ENCODE results near the gene SPATA31E1. TPM values are rescaled to one million over a fixed set of nuclear protein-coding genes. Genes with fewer than 3 reads are reported as not detected.
"Not testable (repeated sequence)": the region's sequence is repeated elsewhere in the genome, so short reads cannot be mapped to it uniquely, and the experiment has no call there.

The SPATA31E1 gene
- total RNA-seq, 1 experiment from 2014 or later: not detected

DNA sequence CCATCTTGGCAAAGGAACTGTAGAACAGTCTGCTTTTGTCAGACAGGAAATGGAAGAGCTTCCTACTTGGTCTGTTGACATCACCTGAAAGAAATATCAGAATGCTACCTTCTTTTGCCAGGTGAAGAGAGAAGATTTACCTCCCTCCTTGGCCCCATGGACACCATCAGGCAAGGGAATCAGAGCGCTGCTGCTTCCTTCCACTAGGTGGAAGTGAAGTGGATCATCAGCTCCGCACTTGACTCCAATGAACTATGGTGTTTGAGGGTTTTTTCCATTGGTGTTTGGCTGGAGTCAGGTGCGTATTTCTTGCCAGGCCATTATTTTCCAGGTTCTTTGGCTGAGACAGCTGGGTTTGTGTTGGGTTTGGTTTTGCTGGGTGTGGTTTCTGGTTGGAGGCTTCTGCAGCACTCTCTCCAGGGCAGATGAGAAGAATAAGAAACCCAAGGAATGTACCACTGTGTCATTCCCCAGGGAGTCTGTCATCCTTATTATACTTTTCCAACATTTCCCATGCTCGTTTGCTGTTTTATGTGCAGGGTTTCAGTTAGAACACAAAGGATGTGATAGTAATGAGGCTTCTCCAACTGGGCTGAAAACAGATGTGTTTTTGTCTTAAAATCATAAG is 12.4 kb downstream of the SPATA31E1 start:
- DNase-seq (ENCODE audit: low read depth, low spot score): peak; percentile 23
- in situ Hi-C loops (cut with HindIII; ENCODE audit: low pct_unique_long_range_greater_than_20kb, low sequenced_read_pairs): no loop called here

DNA sequence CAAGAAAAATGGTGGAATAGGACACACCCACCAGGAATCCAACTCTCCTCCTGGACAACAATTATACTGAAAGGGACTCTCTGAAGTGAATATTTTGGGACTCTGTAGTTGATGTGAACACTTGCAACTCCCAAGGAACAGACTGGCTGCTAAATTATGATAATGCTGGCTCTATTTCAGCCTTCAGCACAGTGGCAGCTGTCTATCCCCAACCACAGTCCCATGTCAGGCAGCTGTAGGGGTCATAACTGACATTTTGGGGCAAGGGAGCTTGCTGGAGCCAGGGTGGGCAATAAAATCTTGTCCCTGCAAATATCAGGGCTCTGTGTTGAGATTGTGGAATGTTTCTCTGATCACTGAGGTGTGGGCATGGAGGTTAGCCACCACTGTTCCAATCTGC is 14.2 kb downstream of the SPATA31E1 start:
- no peak for DNase-seq (ENCODE audit: low read depth, low spot score)
- in situ Hi-C loops (cut with HindIII; ENCODE audit: low pct_unique_long_range_greater_than_20kb, low sequenced_read_pairs): no loop called here

DNA sequence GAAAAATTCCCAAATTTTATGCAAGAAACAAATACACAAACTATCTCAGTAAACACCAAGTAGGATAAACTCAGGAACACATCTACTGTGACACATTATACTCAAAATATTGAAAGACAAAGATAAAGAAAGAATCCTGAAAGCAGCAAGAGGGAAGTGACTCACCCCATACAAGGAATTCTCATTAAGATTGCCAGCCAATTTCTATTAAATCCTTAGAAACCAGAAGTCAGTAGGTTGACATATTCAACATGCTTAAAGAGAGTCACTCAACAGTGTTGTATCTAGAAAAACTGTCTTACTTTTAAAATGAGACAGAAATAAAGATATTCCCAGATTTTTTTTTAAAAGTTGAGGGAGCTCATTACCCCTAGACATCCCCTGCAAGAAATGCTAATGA is 15.5 kb downstream of the SPATA31E1 start:
- no peak for DNase-seq (ENCODE audit: low read depth, low spot score)
- in situ Hi-C loops (cut with HindIII; ENCODE audit: low pct_unique_long_range_greater_than_20kb, low sequenced_read_pairs): no loop called here

DNA sequence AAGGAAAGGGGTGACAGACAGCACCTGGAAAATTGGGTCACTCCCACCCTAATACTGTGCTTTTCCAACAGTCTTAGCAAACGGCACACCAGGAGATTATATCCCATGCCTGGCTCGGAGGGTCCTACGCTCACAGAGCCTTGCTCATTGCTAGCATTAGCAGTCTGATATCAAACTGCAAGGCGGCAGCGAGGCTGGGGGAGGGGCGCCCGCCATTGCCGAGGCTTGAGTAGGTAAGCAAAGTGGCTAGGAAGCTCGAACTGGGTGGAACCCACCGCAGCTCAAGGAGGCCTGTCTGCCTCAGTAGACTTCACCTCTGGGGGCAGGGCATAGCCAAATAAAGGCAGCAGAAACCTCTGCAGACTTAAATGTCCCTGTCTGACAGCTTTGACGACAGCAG is 19.7 kb downstream of the SPATA31E1 start:
- DNase-seq (ENCODE audit: low read depth, low spot score): not testable (repeated sequence)

DNA sequence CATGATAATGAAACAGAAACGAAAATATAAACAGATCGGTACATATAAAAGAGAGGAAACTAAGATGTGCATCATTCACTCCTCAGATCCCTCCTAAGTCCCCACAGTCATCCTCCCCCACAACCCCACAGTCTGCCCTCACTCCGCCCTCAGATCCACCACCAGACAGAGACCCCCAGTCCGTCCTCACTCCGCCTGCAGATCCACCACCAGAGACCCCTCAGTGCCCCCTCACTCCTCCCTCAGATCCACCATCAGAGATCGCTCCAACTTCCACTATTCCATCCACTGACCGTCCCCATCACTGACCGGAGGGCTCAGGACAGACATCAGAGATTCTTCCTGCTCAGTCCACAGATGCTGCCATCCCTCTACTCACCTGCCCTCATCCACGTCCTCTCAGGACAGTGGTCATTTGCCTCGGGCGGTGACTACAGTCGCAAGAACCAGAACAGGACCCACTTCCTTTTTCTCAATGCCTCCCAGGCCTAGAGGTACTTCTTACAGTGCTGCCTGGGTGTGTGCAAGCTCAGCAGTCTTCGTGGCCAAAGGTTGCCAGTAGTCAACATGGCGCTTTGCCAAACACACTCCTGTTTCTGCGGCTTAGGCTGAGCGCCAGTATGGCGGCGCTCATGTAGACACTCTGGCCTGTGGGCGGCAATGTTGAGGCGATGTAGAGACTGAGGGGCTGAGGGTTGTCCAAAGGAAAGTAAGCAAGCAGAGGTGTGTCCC is 26.8 kb downstream of the SPATA31E1 start:
- peak; percentile 62 for DNase-seq (ENCODE audit: low read depth, low spot score)
- in situ Hi-C loops (cut with HindIII; ENCODE audit: low pct_unique_long_range_greater_than_20kb, low sequenced_read_pairs): no loop called here

More for the DNA sequence above, 19.7 kb downstream of the SPATA31E1 start:
- in situ Hi-C loops (cut with HindIII; ENCODE audit: low pct_unique_long_range_greater_than_20kb, low sequenced_read_pairs): not testable (repeated sequence)

DNA sequence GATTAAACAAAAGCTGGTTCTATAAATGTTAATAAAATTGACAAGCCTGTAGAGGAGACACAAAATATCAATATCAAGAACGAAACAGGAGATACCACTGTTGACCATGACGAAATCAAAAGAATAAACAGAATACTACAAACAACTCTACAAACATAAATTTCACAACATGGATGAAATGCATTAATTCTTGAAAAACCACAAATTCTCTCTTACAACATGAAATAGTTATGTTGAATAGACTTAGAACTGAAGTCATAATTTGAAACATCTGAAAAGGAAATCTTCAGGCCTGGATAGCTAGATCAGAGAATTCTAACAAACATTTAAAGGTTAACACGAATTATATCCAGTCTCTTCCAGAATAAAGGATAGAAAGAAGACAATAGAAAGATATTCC is 28.1 kb downstream of the SPATA31E1 start:
- in situ Hi-C loops (cut with HindIII; ENCODE audit: low pct_unique_long_range_greater_than_20kb, low sequenced_read_pairs): no loop called here
- no peak for DNase-seq (ENCODE audit: low read depth, low spot score)

DNA sequence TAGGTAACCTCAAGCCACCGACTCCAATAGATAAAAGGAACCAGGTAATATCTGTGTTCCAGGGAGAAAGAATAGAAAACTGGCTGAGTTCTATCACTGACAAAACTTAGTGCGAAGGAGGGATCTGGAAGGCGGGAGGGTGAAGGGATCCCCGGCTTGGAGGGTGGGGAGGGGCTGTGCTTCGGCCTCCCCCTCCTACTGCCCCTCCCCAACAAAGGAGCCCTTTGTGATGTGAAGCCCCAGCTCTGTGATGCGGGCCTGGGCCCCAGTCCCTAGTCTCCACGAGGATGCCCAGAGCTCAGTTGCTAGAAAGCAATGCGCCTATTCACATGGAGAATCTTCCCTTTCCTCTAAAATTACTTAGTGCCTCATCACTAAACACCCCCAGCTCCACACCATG is 35.0 kb downstream of the SPATA31E1 start, which contains the start of gene SPATA31C1:
SPATA31C1 (plus strand) TSS at position 301 of the 400 bp plus-strand sequence.
- in situ Hi-C loops (cut with HindIII; ENCODE audit: low pct_unique_long_range_greater_than_20kb, low sequenced_read_pairs); DNase-seq (ENCODE audit: low read depth, low spot score): not testable (repeated sequence)

DNA sequence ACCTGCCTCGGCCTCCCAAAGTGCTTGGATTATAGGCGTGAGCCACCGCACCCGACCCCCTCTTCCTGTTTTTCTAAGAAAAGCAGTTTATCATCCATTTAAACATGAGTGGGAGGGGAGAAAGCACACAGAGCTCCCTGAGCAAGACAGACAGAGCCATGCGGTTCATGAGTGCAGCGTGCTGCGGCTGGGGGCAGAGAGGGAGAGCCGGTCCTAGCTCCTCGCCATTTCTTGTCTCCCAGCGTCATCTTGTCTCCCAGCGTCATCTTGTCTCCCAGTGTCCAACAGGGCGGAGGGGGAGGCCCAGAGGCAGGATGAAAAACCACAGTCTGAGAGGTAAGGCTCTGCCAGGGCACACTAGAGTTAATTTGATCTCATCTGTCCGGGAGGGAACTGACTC is 36.3 kb downstream of the SPATA31E1 start:
- in situ Hi-C loops (cut with HindIII; ENCODE audit: low pct_unique_long_range_greater_than_20kb, low sequenced_read_pairs); DNase-seq (ENCODE audit: low read depth, low spot score): not testable (repeated sequence)

DNA sequence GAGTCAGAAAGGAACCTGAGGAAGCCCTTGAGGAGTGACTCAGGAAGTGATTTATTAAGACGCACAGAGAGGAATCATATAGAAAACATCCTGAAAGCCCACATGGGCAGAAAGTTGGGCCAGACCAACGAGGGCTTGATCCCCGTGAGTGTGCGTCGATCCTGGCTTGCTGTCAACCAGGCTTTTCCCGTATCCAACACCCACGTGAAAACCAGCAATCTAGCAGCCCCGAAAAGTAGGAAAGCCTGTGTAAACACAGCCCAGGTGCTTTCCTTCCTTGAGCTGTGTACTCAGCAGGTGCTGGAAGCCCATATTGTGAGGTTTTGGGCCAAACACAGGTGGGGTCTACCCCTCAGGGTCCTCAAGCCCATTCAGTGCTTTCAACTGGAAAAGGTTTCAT is 38.9 kb downstream of the SPATA31E1 start:
- DNase-seq (ENCODE audit: low read depth, low spot score); in situ Hi-C loops (cut with HindIII; ENCODE audit: low pct_unique_long_range_greater_than_20kb, low sequenced_read_pairs): not testable (repeated sequence)

DNA sequence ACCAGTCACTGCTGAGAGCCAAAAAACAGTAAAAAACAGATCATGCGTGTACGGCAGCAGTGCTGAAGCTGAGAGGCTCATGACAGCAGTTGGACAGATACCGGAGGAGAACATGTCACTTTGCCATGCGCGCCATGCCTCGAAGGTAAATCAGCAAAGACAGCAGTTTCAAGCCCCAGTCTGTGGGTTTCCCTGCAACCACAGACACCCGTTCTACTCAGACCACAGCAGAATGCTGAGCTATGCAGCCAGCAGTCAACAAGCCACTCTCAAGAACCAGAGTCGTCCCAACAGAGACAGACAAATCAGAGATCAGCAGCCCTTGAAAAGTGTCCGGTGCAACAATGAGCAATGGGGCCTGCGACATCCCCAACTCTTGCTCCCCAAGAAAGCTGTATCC is 40.3 kb downstream of the SPATA31E1 start:
- in situ Hi-C loops (cut with HindIII; ENCODE audit: low pct_unique_long_range_greater_than_20kb, low sequenced_read_pairs); DNase-seq (ENCODE audit: low read depth, low spot score): not testable (repeated sequence)

DNA sequence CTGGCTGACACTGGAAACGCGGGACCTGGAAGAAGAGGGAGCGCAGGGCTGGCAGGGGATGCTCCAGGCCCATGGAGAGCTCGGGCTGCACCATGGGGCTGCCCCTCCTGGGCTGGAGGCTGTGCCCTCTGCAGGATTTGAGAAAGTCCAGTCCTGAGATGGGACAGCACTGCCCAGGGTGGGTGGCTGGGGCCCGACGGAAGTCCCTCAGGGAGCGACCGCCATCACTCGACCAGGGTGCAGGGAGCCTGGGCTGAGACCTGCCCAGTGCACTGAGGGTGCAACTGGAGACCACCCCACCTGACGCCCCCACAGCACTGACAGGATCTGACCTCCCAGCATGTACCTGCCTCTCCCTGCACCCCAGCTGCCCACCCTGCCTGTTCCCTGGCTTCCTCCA is 42.2 kb downstream of the SPATA31E1 start:
- DNase-seq (ENCODE audit: low read depth, low spot score); in situ Hi-C loops (cut with HindIII; ENCODE audit: low pct_unique_long_range_greater_than_20kb, low sequenced_read_pairs): not testable (repeated sequence)

DNA sequence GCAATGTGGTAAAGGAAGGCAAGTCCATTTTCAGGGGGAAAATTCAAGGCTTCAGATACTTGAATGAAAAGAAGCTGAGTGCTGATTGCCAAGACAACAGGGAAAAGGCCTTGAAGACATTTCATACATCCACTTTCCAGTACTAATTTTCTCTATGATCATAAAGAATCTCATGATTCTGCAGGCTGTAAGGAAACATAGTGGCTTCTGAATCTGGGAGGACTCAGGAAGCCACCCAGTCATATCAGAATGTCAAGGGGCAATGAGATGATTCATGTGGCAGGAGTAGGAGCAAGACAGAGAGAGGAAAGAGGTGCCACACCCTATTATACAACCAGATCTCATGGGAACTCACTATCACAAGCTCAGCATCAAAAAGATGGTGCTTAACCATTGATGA is 46.5 kb downstream of the SPATA31E1 start:
- in situ Hi-C loops (cut with HindIII; ENCODE audit: low pct_unique_long_range_greater_than_20kb, low sequenced_read_pairs); DNase-seq (ENCODE audit: low read depth, low spot score): not testable (repeated sequence)

DNA sequence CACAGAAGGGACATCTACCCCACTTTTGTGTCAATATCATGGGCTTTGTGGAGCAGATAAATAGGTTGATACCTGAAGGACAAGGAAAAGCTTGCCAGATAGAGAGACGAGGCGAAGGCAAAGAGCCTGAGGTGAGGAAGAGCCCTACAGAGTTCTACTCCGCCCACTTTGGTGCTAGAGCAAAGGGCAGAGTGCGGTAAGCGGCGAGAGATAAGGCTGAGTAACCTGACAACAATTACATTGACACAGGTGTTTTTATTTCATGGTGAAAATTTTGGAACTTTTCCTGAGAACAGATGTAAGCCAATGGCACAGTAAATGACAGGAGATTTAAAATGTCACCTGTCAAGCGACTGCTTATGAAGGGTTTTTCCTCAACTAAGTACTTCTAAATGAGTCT is 51.8 kb downstream of the SPATA31E1 start:
- in situ Hi-C loops (cut with HindIII; ENCODE audit: low pct_unique_long_range_greater_than_20kb, low sequenced_read_pairs); DNase-seq (ENCODE audit: low read depth, low spot score): not testable (repeated sequence)

DNA sequence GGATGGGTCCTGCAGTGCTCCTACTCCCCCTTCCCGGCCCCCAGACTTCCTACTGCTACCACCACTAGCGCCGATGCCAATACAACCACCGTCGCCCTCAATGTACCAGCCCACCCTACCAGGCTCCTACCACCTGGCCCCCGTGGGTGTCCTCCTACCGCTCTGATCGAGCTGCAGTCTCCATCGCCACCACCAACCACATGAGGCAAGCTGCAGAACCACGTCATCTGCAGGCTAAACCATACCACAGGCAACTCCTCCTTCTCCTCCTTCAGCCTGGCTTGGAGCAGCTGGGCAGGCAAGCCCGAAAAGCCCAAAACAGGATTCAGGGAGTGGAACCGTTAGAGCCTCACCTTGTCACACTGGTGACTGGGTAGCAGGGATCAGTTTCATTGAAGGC is 54.7 kb downstream of the SPATA31E1 start:
- in situ Hi-C loops (cut with HindIII; ENCODE audit: low pct_unique_long_range_greater_than_20kb, low sequenced_read_pairs); DNase-seq (ENCODE audit: low read depth, low spot score): not testable (repeated sequence)

DNA sequence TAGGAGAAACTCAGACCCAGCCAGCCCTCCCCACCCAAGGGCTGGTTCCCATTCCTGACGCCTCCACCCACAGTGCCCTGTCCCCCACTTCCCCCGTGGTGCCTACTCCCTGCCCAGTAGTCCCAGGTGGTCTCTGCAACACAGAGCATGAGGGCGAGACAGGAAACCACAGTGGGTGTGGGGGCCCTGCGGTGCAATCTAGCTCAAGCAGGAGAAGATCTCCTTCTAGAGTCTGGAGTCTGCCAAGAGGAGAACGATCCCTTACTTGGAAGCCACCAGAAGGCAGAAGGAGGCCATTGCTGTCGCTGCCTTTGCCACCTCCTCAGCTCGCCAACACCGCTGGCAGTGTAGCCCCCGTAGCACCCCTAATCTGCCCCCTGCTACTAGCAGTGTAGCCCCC is 55.2 kb downstream of the SPATA31E1 start:
- DNase-seq (ENCODE audit: low read depth, low spot score); in situ Hi-C loops (cut with HindIII; ENCODE audit: low pct_unique_long_range_greater_than_20kb, low sequenced_read_pairs): not testable (repeated sequence)

DNA sequence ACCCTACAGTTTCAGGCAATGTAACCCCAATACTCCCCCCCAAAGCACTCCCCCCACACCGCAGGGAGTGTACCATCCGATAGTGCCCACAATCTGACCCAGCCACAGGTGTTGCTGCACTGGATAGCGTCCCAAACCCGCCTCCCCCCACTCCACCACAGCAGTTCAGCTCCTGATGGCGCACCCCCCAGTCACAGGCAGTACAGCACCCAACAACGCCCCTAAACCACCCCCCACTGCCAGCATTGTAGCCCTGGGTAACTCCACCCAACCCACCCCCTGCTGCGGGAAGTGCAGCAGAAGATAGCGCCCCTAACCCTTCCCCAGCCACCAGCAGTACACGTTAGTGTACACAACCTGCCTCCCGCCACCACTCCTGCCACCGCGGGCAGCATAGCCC is 55.7 kb downstream of the SPATA31E1 start:
- in situ Hi-C loops (cut with HindIII; ENCODE audit: low pct_unique_long_range_greater_than_20kb, low sequenced_read_pairs); DNase-seq (ENCODE audit: low read depth, low spot score): not testable (repeated sequence)

Data from SK-MEL-5 (cell line).